ENCODE measurements around the gene FREM2.

- TF ChIP-seq POLR2A (IDR thresholded peaks at IDR 0.05) (no peak), CTCF (IDR thresholded peaks at IDR 0.05) (no peak), EP300 (IDR thresholded peaks at IDR 0.05) (no peak), POLR2AphosphoS5 (IDR thresholded peaks at IDR 0.05) (no peak)
Measured at GRCh38 chr13:38775085-38775484, 88.2 kb downstream of the FREM2 start.

All from suprapubic skin (tissue), 4 donors.